Glutamatergic neuron (in vitro differentiated cells): ENCODE data around the gene TRIP4. TPM values are rescaled to one million over a fixed set of nuclear protein-coding genes. Genes with fewer than 3 reads are reported as not detected.
A peak's percentile ranks its signal among the peaks of the same experiment; 100 is the strongest.

Experiments used
- DNase-seq: peaks from one replicate; pipeline ENCODE4 v3.0.0; 2022
- H3K27ac Mint-ChIP-seq: one replicate; pipeline ENCODE4 v1.8.0; 2020; ENCODE audit warnings: mild to moderate bottlenecking, mixed read lengths, inconsistent platforms; ENCODE audit not compliant: unreplicated experiment
- H3K27me3 Mint-ChIP-seq: one replicate; pipeline ENCODE4 v1.8.0; 2020; ENCODE audit warnings: mild to moderate bottlenecking, moderate library complexity, mixed read lengths, inconsistent platforms; ENCODE audit not compliant: unreplicated experiment
- H3K36me3 Mint-ChIP-seq: one replicate; pipeline ENCODE4 v1.8.0; 2020; ENCODE audit warnings: mild to moderate bottlenecking, mixed read lengths, inconsistent platforms; ENCODE audit not compliant: unreplicated experiment
- H3K4me1 Mint-ChIP-seq: one replicate; pipeline ENCODE4 v1.8.0; 2020; ENCODE audit warnings: mild to moderate bottlenecking, low read depth, mixed read lengths, inconsistent platforms; ENCODE audit not compliant: unreplicated experiment
- H3K4me3 Mint-ChIP-seq: one replicate; pipeline ENCODE4 v1.8.0; 2020; ENCODE audit warnings: mild to moderate bottlenecking, mixed read lengths, inconsistent platforms; ENCODE audit not compliant: unreplicated experiment
- H3K9me3 Mint-ChIP-seq: one replicate; pipeline ENCODE4 v1.8.0; 2020; ENCODE audit warnings: mild to moderate bottlenecking, moderate library complexity, mixed read lengths, inconsistent platforms; ENCODE audit not compliant: unreplicated experiment
- total RNA-seq: library from RNA; stranded (reverse); fragmentation: NEBNext Ultra II Directional; extraction: Animal tissue kit (Norgen Biotek cat#: 25700); gene quantifications from one replicate; pipeline ENCODE4 v1.2.1, GENCODE V29; 2021; ENCODE audit not compliant: unreplicated experiment
- TF ChIP-seq, protein P1 (sequence below): fragments of 200-600 bp; sonication (generic); IDR thresholded peaks from one replicate; pipeline ENCODE4 v1.5.0; 2021; ENCODE audit not compliant: partially characterized antibody, unreplicated experiment

TRIP4 gene
- total RNA-seq, 1 donor from 2014 or later, result 48.7 TPM

DNA sequence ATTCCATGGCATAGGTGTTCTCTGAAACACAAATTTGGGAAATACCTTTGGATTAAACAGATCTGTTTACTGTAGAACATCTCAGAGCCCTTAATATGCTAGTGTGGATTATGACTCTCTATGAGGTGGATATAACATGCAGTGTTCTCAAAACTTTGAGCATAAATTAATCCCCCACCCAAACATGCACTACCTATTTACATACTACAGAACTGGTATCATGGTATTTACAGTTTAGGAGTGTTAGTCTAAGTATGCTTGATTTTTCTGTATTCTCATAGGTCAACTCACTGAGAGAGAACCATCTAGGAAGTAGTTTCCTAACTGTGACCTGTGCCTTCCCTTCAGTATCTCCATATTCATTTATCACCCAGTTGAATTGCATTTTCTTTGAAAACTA lies 41.8 kb downstream of the TRIP4 start:
- TF ChIP-seq, protein P1, sequence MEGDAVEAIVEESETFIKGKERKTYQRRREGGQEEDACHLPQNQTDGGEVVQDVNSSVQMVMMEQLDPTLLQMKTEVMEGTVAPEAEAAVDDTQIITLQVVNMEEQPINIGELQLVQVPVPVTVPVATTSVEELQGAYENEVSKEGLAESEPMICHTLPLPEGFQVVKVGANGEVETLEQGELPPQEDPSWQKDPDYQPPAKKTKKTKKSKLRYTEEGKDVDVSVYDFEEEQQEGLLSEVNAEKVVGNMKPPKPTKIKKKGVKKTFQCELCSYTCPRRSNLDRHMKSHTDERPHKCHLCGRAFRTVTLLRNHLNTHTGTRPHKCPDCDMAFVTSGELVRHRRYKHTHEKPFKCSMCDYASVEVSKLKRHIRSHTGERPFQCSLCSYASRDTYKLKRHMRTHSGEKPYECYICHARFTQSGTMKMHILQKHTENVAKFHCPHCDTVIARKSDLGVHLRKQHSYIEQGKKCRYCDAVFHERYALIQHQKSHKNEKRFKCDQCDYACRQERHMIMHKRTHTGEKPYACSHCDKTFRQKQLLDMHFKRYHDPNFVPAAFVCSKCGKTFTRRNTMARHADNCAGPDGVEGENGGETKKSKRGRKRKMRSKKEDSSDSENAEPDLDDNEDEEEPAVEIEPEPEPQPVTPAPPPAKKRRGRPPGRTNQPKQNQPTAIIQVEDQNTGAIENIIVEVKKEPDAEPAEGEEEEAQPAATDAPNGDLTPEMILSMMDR, result no peak
- H3K4me3 Mint-ChIP-seq, result no peak overlapping the region
- no peaks in the 10 kb centered on the region for H3K9me3 Mint-ChIP-seq
- H3K27ac Mint-ChIP-seq, result no peak overlapping the region
- peaks cover 1% of the 10 kb centered on the region for H3K27me3 Mint-ChIP-seq
- H3K4me1 Mint-ChIP-seq, result peaks cover 10% of the 10 kb centered on the region
- DNase-seq, result no peak
- no peaks in the 10 kb centered on the region for H3K36me3 Mint-ChIP-seq

DNA sequence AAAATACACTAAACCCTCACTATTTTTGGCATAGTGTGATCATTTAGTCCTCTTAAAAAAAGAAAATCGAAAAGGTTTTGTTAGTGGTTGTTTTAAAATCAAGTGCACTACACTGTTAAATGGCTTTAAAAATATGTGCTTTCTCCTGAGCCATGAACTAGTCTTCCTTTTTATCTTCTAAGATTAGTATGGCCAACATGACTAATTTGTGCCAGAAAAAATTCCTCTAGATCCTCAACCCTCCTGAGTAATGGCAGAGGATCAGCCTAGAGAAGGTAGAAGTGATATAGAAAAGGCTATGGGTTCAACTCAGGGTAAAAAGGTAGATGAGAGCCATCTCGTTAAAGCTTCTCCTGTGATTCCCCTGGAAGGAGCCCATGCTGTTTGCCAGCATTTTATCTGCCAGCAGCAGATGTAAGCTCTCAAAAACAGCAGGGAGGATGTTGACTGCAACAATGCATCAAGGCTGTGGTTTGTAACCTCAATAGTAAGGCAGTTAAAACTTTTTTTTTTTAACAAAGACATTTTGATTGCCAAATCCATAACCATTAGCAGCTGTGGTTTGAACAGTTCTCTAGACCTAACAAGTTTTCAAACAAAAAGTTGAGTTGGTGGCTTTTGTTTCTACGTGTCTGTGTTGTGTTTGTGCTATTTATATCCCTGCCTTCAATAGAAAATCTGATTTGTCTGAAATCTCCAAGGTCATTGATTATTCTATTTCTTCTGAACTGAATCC lies 42.5 kb downstream of the TRIP4 start:
- Mint-ChIP-seq H3K4me3 (no peak overlapping the region), H3K27ac (peak overlapping the region; percentile 46), H3K9me3 (no peaks in the 10 kb centered on the region), H3K36me3 (no peaks in the 10 kb centered on the region), H3K4me1 (peaks cover 10% of the 10 kb centered on the region), H3K27me3 (peaks cover 1% of the 10 kb centered on the region)
- no peak for DNase-seq
- TF ChIP-seq, protein P1, result no peak

DNA sequence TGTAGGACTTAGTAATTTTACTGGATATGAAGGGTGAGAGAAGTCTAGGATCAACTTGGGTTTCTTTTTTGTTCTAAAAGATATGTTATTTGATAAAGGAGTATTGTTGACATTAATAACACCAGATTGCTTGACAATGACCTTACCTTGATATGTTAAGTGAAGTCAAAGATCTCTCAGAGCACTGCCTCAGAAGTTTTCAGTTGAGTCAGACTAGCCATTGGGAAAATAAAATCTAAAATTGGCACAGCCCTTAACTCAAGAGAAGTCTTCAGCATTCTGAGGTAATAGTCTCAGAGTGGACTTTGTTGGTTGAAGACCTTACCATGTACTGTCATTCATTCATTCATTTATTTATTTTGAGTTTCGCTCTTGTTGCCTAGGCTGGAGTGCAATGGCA lies 50.3 kb downstream of the TRIP4 start:
- H3K36me3 Mint-ChIP-seq, result no peaks in the 10 kb centered on the region
- no peaks in the 10 kb centered on the region for H3K4me1 Mint-ChIP-seq
- no peak overlapping the region for H3K27ac Mint-ChIP-seq
- peaks cover 2% of the 10 kb centered on the region for H3K27me3 Mint-ChIP-seq
- H3K4me3 Mint-ChIP-seq, result no peak overlapping the region
- no peak for DNase-seq
- TF ChIP-seq, protein P1, result no peak
- no peaks in the 10 kb centered on the region for H3K9me3 Mint-ChIP-seq

DNA sequence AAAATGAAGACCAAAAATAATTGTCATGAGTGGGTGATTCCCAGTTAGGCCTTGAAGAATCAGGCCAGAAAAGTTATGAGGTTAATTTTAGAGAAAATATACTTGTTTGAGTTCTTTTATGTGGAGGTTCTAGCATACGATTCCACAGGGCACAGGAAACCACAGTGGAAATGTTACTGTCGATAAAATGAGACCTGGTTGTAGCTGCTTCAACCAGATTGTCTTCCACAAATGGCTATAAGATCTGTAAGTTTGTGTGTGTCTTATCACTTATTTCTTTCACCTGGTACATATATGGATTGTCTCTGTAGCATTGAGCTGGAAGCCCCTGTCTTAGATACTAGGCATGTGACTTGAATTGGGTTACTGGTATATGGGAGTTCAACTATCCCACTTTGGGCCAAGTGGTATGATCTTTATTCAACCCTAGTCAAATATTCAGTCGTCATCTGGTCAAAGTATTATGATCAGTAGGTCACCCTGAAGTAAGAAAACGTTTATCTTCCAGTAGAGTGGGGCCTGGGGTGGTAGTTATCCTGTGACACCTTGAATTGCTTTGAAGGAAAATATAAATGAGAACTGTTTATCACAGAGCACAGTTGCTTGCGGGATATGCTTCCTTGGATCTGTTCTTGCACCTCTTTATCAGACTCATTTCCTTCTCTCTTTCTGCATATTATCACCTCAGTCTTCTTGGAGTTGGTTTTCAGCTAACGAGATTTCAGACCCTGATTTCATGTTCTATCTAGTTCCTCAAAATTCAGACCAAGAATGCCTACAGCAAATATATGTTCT lies 51.2 kb downstream of the TRIP4 start:
- H3K4me1 Mint-ChIP-seq, result no peaks in the 10 kb centered on the region
- TF ChIP-seq, protein P1, result no peak

DNA sequence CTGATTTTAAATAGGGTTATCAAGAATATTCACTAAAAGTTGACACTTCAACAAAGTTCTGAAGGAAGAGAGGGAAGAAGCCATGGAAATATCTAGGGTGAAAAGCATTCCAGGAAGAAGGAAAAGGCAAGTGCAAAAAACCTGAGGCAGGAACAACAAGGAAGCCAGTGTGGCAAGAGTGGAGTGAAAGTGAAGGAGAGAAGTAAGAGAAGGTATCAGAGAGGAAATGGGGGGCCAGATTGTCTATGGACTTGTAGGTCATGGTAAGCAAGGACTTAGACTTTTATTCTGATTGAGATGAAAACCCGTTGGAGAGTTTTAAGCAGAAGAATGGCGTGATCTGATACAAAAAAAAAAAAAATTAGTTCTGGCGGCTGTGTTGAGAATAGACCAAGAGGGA lies 54.2 kb downstream of the TRIP4 start:
- Mint-ChIP-seq H3K4me1 (no peaks in the 10 kb centered on the region), H3K36me3 (no peaks in the 10 kb centered on the region), H3K4me3 (no peak overlapping the region), H3K9me3 (no peaks in the 10 kb centered on the region), H3K27me3 (peaks cover 2% of the 10 kb centered on the region), H3K27ac (no peak overlapping the region)
- TF ChIP-seq, protein P1, result no peak
- DNase-seq, result no peak

More for the DNA sequence above, 51.2 kb downstream of the TRIP4 start:
- no peaks in the 10 kb centered on the region for H3K36me3 Mint-ChIP-seq
- DNase-seq, result no peak
- peaks cover 2% of the 10 kb centered on the region for H3K27me3 Mint-ChIP-seq
- H3K9me3 Mint-ChIP-seq, result no peaks in the 10 kb centered on the region
- H3K4me3 Mint-ChIP-seq, result no peak overlapping the region
- H3K27ac Mint-ChIP-seq, result no peak overlapping the region
